Naive thymus-derived CD4-positive, alpha-beta T cell (primary cell): ENCODE data around the gene MALAT1. TPM values are rescaled to one million over a fixed set of nuclear protein-coding genes. Genes with fewer than 3 reads are reported as not detected.

Experiments
- ATAC-seq: fragments of 150-1000 bp; cut with Tn5 transposase; 2 replicates; pipeline ENCODE4 v1.10.0; 2021; ENCODE audit warnings: mild to moderate bottlenecking, moderate library complexity
- CTCF ChIA-PET: fragments of 350-600 bp; sonication (Branson Sonifier 250); formaldehyde crosslinking; loops from one replicate; lab custom pipeline; 2021; ENCODE audit warnings: antibody characterized with exemption; lab: Charles Lee
- POLR2A ChIA-PET: fragments of 350-600 bp; sonication (Branson Sonifier 250); formaldehyde crosslinking; loops from one replicate; lab custom pipeline; 2021; ENCODE audit warnings: antibody characterized with exemption, inconsistent platforms; lab: Charles Lee
- DNase-seq, 9 donors: peaks; one replicate each; pipeline versions ENCODE4 v3.0.0 to v3.0.0-alpha.2; 2020 to 2022; ENCODE audit warnings: mixed read lengths in 1 of 9
- H3K27ac ChIP-seq: one replicate; pipeline ENCODE4 v1.7.0; 2013; ENCODE audit warnings: mild to moderate bottlenecking, low read depth, low read length, moderate library complexity
- H3K27me3 ChIP-seq, 2 donors: one replicate each; pipeline ENCODE4 v1.7.0; 2013; ENCODE audit warnings: low read length in 2 of 2, mild to moderate bottlenecking in 2 of 2, moderate library complexity in 2 of 2; ENCODE audit not compliant: control insufficient read depth in 2 of 2, insufficient read depth in 2 of 2
- H3K36me3 ChIP-seq, 3 experiments: 1 replicate in 2 of 3; 2 replicates in 1 of 3; pipeline ENCODE4 v1.7.0; 2013; ENCODE audit warnings: low read length in 3 of 3, mild to moderate bottlenecking in 3 of 3, moderate library complexity in 1 of 3; ENCODE audit not compliant: insufficient read depth in 3 of 3, control insufficient read depth in 2 of 3
- H3K4me1 ChIP-seq, 2 donors: one replicate each; pipeline ENCODE4 v1.7.0; 2013; ENCODE audit warnings: low read length in 2 of 2, mild to moderate bottlenecking in 2 of 2, moderate library complexity in 1 of 2; ENCODE audit not compliant: control insufficient read depth in 2 of 2, insufficient read depth in 2 of 2
- H3K4me3 ChIP-seq: 2 replicates; pipeline ENCODE4 v1.7.0; 2013; ENCODE audit warnings: mild to moderate bottlenecking, low read length
- H3K9me3 ChIP-seq, 3 experiments: 1 replicate in 2 of 3; 2 replicates in 1 of 3; pipeline ENCODE4 v1.7.0; 2013; ENCODE audit warnings: low read length in 3 of 3; ENCODE audit not compliant: control insufficient read depth in 2 of 3
- H3K27ac Mint-ChIP-seq, 9 donors: one replicate each; pipeline ENCODE4 v1.8.0; 2020 to 2022; ENCODE audit warnings: mixed read lengths in 9 of 9, mild to moderate bottlenecking in 8 of 9, moderate library complexity in 5 of 9, inconsistent platforms in 2 of 9
- H3K27me3 Mint-ChIP-seq, 5 donors: one replicate each; pipeline ENCODE4 v1.8.0; 2021 to 2022; ENCODE audit warnings: mixed read lengths in 5 of 5, mild to moderate bottlenecking in 1 of 5
- H3K36me3 Mint-ChIP-seq, 5 donors: one replicate each; pipeline ENCODE4 v1.8.0; 2020 to 2022; ENCODE audit warnings: mixed read lengths in 5 of 5, mild to moderate bottlenecking in 3 of 5, inconsistent platforms in 1 of 5
- H3K4me1 Mint-ChIP-seq, 7 donors: one replicate each; pipeline ENCODE4 v1.8.0; 2020 to 2022; ENCODE audit warnings: mixed read lengths in 7 of 7, mild to moderate bottlenecking in 3 of 7, inconsistent platforms in 1 of 7
- H3K4me3 Mint-ChIP-seq, 10 donors: one replicate each; pipeline ENCODE4 v1.8.0; 2020 to 2022; ENCODE audit warnings: mild to moderate bottlenecking in 10 of 10, mixed read lengths in 10 of 10, moderate library complexity in 6 of 10, inconsistent platforms in 2 of 10
- H3K9me3 Mint-ChIP-seq, 11 donors: one replicate each; pipeline ENCODE4 v1.8.0; 2020 to 2022; ENCODE audit warnings: mixed read lengths in 11 of 11, mild to moderate bottlenecking in 4 of 11, inconsistent platforms in 1 of 11, moderate library complexity in 1 of 11
- intact Hi-C, 2 donors: fragments of 100-400 bp; cut with micrococcal nuclease; formaldehyde crosslinking; loops; one replicate each; pipeline ENCODE4 v1.15.1; 2023
- polyA plus RNA-seq, 2 donors: library from polyadenylated mRNA; unstranded; fragments of 300-500 nt; fragmentation: Illumina TruSeq; gene quantifications; one replicate each; pipeline ENCODE4 v1.2.3, GENCODE V29; 2021
- total RNA-seq, 6 experiments: library from RNA in 5 of 6; stranded (reverse) in 5 of 6; gene quantifications; 1 replicate in 5 of 6; 2 replicates in 1 of 6; pipeline ENCODE4 v1.2.3 and lab custom pipeline; 2021 to 2026

MALAT1 gene
- total and polyA plus RNA-seq, 7 experiments from 2014 or later, result 734 to 32,234 (median 30,857) TPM

GRCh38 chr11:65537620-65538231 lies 38.9 kb downstream of the MALAT1 start:
- peaks cover 0 to 5% (median 4%) of the 10 kb centered on the region in 5 donors for H3K36me3 Mint-ChIP-seq
- peaks cover 12 to 18% of the 10 kb centered on the region in 2 donors for H3K4me1 ChIP-seq
- H3K4me1 Mint-ChIP-seq, result peaks cover 5 to 18% (median 13%) of the 10 kb centered on the region in 7 donors
- H3K4me3 Mint-ChIP-seq, result peak overlapping the region in 5 of 10 donors; percentile 35 to 61 (median 49)
- no peaks in the 10 kb centered on the region for H3K9me3 Mint-ChIP-seq
- H3K4me3 ChIP-seq, result no peak overlapping the region
- POLR2A ChIA-PET, result interaction anchor here (0.8 to 4.9 kb wide), 6 partner anchors 12 to 50 kb away, joined by 3 to 48 read pairs (median 4); partner anchors contain the start of genes EHBP1L1, FAM89B and SCYL1
- DNase-seq, result no peak
- H3K36me3 ChIP-seq, result peaks cover 0 to 50% (median 4%) of the 10 kb centered on the region in 3 experiments
- peak overlapping the region in 1 of 9 donors; percentile 38 for H3K27ac Mint-ChIP-seq
- CTCF ChIA-PET, result interaction anchor here (0.6 to 9.8 kb wide), 3 partner anchors 13 to 430 kb away, joined by 3 to 126 read pairs (median 5); partner anchors contain the start of genes KCNK7 and SCYL1
- H3K9me3 ChIP-seq, result no peaks in the 10 kb centered on the region
- no peak for ATAC-seq
- intact Hi-C loops, result no loop called here
- H3K27ac ChIP-seq, result no peak overlapping the region
- no peaks in the 10 kb centered on the region for H3K27me3 ChIP-seq
- H3K27me3 Mint-ChIP-seq, result no peaks in the 10 kb centered on the region

DNA sequence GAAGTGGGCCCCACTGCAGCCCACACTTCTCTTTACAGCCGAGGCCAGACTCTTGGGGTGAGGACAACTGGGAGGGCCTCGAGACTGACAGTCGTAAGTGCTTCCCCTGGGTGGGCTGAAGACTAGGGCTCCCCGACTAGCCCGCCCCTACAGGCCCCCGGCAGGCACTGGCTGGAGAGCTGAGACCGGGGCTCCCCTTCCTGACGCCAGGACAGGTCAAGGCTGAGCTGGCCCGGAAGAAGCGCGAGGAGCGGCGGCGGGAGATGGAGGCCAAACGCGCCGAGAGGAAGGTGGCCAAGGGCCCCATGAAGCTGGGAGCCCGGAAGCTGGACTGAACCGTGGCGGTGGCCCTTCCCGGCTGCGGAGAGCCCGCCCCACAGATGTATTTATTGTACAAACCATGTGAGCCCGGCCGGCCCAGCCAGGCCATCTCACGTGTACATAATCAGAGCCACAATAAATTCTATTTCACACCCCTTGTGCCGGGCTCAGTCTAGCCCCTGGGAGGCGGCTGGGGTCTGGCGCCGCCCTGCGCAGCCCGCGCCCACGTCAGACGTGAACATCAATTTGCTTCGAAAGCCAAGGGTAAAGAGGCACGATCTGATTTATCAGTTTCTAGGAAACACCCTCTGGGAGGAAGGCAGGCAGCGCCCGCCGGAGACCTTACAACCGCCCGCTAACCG lies 39.5 kb downstream of the MALAT1 start:
- H3K4me1 ChIP-seq, result peaks cover 12 to 18% of the 10 kb centered on the region in 2 donors
- H3K27me3 ChIP-seq, result no peaks in the 10 kb centered on the region
- Mint-ChIP-seq H3K27me3 (no peaks in the 10 kb centered on the region), H3K27ac (peak overlapping the region in 1 of 9 donors; percentile 56), H3K36me3 (peaks cover 0 to 6% (median 4%) of the 10 kb centered on the region in 5 donors), H3K4me3 (peak overlapping the region in 6 of 10 donors; percentile 23 to 76 (median 46)), H3K9me3 (no peaks in the 10 kb centered on the region), H3K4me1 (peaks cover 5 to 20% (median 14%) of the 10 kb centered on the region in 7 donors)
- peaks cover 0 to 50% (median 4%) of the 10 kb centered on the region in 3 experiments for H3K36me3 ChIP-seq
- CTCF ChIA-PET, result interaction anchor here (0.6 to 9.8 kb wide), 3 partner anchors 14 to 430 kb away, joined by 3 to 126 read pairs (median 5); partner anchors contain the start of genes KCNK7 and SCYL1
- DNase-seq, result no peak
- H3K9me3 ChIP-seq, result no peaks in the 10 kb centered on the region
- no peak for ATAC-seq
- H3K4me3 ChIP-seq, result no peak overlapping the region
- no peak overlapping the region for H3K27ac ChIP-seq
- intact Hi-C loops, result no loop called here
- POLR2A ChIA-PET, result interaction anchor here (1.5 to 4.9 kb wide), 2 partner anchors 13 to 37 kb away, joined by 3 to 48 read pairs; partner anchors contain the start of genes EHBP1L1 and SCYL1

DNA sequence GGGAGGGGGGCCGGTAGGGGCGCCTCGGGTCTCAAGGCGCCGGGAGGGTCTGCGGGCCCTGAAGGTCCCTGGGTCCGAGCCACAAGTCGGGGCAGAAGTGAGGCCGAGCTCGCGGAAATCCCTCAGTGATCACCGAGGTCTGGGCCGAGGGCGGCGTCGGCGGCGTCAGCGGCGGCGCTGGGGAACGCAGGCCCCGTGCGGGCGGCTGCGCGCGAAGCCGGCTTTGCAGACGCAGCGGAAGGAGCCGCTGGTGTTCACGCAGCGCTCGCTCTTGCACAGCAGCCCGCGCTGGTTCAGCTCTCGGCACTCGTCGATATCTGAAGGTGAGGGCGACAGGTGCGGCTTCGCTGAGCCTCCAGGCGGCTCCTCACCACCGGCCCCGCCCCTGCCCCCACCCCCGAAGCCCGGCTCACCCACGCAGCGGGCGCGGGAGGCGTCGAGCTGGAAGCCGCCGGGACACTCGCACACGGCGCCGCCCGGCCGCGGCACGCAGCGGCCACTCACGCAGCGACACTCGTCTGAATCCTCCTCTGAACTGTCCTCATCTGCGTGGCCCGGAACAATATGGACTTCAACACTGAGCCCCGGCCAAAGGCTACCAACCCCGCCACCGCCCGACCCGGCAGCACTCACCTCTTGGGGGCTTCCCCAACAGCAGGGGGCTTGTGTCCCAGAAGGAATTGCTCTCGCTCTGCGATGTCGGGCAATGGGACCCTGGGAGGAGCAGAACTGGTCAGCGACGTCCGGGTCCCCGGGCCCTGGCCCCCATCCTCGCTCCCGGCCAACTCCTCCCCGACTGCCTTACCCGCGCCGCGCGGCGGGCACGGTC lies 40.3 kb downstream of the MALAT1 start:
- POLR2A ChIA-PET, result interaction anchor here (0.9 to 7.8 kb wide), 14 partner anchors 8 to 322 kb away, joined by 3 to 66 read pairs (median 12); partner anchors contain the start of genes EHBP1L1, FAM89B, MALAT1 and RELA
- intact Hi-C loops, result no loop called here
- Mint-ChIP-seq H3K36me3 (peaks cover 0 to 6% (median 4%) of the 10 kb centered on the region in 5 donors), H3K4me1 (peaks cover 7 to 20% (median 14%) of the 10 kb centered on the region in 7 donors), H3K4me3 (peak overlapping the region in 1 of 10 donors; percentile 81), H3K27ac (peak overlapping the region in 1 of 9 donors; percentile 32), H3K27me3 (no peaks in the 10 kb centered on the region), H3K9me3 (no peaks in the 10 kb centered on the region)
- H3K27me3 ChIP-seq, result no peaks in the 10 kb centered on the region
- CTCF ChIA-PET, result interaction anchor here (0.7 to 9.8 kb wide), 8 partner anchors 10 to 51 kb away, joined by 3 to 126 read pairs (median 11); partner anchors contain the start of genes FAM89B, KCNK7 and ZNRD2
- H3K4me3 ChIP-seq, result no peak overlapping the region
- DNase-seq (no peak), ATAC-seq (no peak)
- H3K36me3 ChIP-seq, result peaks cover 0 to 49% (median 4%) of the 10 kb centered on the region in 3 experiments
- H3K27ac ChIP-seq, result peak overlapping the region; percentile 74
- no peaks in the 10 kb centered on the region for H3K9me3 ChIP-seq
- peaks cover 12 to 18% of the 10 kb centered on the region in 2 donors for H3K4me1 ChIP-seq

GRCh38 chr11:65539744-65540289 lies 41.0 kb downstream of the MALAT1 start:
- H3K4me1 Mint-ChIP-seq, result peaks cover 12 to 26% (median 19%) of the 10 kb centered on the region in 7 donors
- peak overlapping the region; percentile 74 for H3K27ac ChIP-seq
- ATAC-seq, result peak; percentile 82
- ChIA-PET POLR2A (interaction anchor here (0.6 to 14.3 kb wide), 19 partner anchors 9 to 321 kb away, joined by 3 to 186 read pairs (median 10); partner anchors contain the start of genes EHBP1L1, FAM89B, LTBP3 and MALAT1), CTCF (interaction anchor here (0.7 to 9.8 kb wide), 12 partner anchors 9 to 73 kb away, joined by 3 to 126 read pairs (median 6); partner anchors contain the start of genes EHBP1L1, FAM89B, KCNK7 and ZNRD2)
- intact Hi-C loops, result loop anchor here (1.0 to 10.0 kb wide), 15 partner anchors 13 to 315 kb away; partner anchors contain the start of genes PCNX3 (in 2 of the 2), SCYL1 (in 2 of the 2), CFL1 (in 1 of the 2) and FRMD8 (in 1 of the 2)
- peaks cover 0 to 8% (median 0%) of the 10 kb centered on the region in 5 donors for H3K36me3 Mint-ChIP-seq
- peaks cover 0 to 49% (median 4%) of the 10 kb centered on the region in 3 experiments for H3K36me3 ChIP-seq
- no peaks in the 10 kb centered on the region for H3K9me3 Mint-ChIP-seq
- peaks cover 12 to 18% of the 10 kb centered on the region in 2 donors for H3K4me1 ChIP-seq
- no peaks in the 10 kb centered on the region for H3K9me3 ChIP-seq
- H3K27ac Mint-ChIP-seq, result peak overlapping the region in 7 of 9 donors; percentile 48 to 92 (median 83)
- H3K4me3 Mint-ChIP-seq, result peak overlapping the region; percentile 81 to 90 (median 84)
- DNase-seq, result peak in 1 of 9 donors; percentile 41
- H3K27me3 Mint-ChIP-seq, result no peaks in the 10 kb centered on the region
- H3K27me3 ChIP-seq, result no peaks in the 10 kb centered on the region
- peak overlapping the region; percentile 71 for H3K4me3 ChIP-seq

DNA sequence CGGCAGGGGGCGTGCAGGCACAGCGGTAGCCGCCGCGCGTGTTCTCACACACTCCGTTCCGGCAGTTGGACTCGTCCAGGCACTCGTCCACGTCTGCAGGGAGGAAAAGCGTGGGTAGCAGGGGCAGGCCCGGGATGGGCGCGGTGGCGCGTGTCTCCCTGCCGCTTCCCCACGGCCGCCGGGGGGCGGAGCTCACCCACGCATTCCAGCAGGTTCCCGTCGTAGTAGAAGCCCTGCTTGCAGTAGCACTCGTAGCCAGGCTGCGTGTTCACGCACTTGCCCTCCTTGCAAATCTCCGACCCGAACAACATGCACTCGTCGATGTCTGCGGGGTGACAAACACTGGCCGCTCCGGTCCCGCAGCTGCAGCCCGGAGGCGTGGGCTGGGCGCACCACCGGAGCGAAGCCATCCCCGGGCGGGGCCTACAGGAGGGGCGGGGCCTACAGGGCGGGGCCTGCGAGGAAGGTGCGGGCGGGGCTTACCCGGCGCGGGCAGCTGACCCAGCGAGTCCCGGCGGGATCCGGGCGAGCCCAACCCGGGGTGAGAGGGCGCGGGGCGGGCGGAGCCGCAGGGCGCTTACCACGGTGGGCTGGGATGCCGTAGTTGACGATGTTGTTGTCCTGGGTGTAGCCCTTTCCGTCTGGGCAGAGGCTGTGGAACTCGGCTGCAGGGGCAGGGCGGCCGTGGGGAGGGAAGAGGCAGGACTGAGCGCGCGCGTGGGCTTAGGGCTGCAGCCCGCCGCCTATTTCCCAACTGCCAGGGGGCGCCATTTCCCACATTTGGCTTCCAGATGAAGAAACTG lies 41.6 kb downstream of the MALAT1 start:
- ATAC-seq (peak; percentile 94), DNase-seq (peak; percentile 84 to 95 (median 91))
- intact Hi-C loops, result loop anchor here (1.0 to 10.0 kb wide), 15 partner anchors 13 to 314 kb away; partner anchors contain the start of genes PCNX3 (in 2 of the 2), SCYL1 (in 2 of the 2), CFL1 (in 1 of the 2) and FRMD8 (in 1 of the 2)
- peak overlapping the region; percentile 74 for H3K27ac ChIP-seq
- H3K36me3 ChIP-seq, result peaks cover 0 to 43% (median 4%) of the 10 kb centered on the region in 3 experiments
- peak overlapping the region in 8 of 9 donors; percentile 70 to 92 (median 86) for H3K27ac Mint-ChIP-seq
- H3K27me3 Mint-ChIP-seq, result no peaks in the 10 kb centered on the region
- peak overlapping the region; percentile 71 for H3K4me3 ChIP-seq
- peaks cover 12 to 18% of the 10 kb centered on the region in 2 donors for H3K4me1 ChIP-seq
- H3K36me3 Mint-ChIP-seq, result peaks cover 0 to 9% (median 0%) of the 10 kb centered on the region in 5 donors
- peak overlapping the region; percentile 81 to 90 (median 84) for H3K4me3 Mint-ChIP-seq
- H3K9me3 ChIP-seq, result no peaks in the 10 kb centered on the region
- H3K9me3 Mint-ChIP-seq, result no peaks in the 10 kb centered on the region
- POLR2A ChIA-PET, result interaction anchor here (0.6 to 14.3 kb wide), 20 partner anchors 10 to 320 kb away, joined by 3 to 186 read pairs (median 9); partner anchors contain the start of genes EHBP1L1, FAM89B, KCNK7 and LTBP3
- no peaks in the 10 kb centered on the region for H3K27me3 ChIP-seq
- CTCF ChIA-PET, result interaction anchor here (0.6 to 9.8 kb wide), 13 partner anchors 8 to 170 kb away, joined by 3 to 126 read pairs (median 6); partner anchors contain the start of genes EHBP1L1, FAM89B, KCNK7 and ZNRD2
- peaks cover 13 to 32% (median 22%) of the 10 kb centered on the region in 7 donors for H3K4me1 Mint-ChIP-seq
